HK-2 (cell line): ENCODE data around the gene CFAP74.
"Not testable (repeated sequence)": the region's sequence is repeated elsewhere in the genome, so short reads cannot be mapped to it uniquely, and the experiment has no call there.

ENCODE experiments used
- DNase-seq: peaks from one replicate; pipeline ENCODE4 v3.0.0-alpha.2; 2018; ENCODE audit not compliant: unreplicated experiment

The CFAP74 gene

DNA sequence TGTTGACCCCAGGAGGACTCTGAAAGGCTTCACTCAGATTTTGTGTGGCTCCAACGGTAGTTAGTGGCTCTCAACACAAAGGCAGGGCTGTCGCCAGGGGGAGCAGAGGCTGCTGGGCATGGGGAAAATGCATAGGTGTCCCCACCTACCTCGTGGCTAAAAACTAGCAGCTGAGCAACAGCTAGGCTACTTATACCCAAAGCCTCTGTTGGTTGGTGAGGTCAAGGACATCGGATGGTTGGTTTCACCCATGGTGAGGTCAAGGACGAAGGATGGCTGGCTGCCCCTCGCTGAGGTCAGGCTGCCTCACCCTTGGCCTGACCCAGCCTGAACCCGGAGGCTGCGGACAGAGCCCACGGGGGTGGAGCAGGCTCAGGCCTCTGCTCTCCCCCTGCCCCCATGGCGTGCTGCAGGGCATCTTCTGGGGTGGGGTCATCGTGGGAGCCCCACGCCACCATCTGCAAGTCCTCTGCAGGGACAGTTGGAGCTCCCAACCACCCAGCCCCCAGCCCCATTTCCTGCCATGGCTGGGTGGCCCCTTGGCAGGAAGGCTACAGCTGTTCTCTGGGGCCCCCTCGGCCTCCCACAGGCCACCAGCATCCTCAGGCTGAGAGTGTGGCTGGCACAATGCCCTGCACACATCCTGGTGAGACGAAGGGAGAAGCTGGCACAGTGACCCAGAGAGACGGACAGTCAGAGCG, 104.2 kb downstream of the CFAP74 start:
- DNase-seq = no peak

DNA sequence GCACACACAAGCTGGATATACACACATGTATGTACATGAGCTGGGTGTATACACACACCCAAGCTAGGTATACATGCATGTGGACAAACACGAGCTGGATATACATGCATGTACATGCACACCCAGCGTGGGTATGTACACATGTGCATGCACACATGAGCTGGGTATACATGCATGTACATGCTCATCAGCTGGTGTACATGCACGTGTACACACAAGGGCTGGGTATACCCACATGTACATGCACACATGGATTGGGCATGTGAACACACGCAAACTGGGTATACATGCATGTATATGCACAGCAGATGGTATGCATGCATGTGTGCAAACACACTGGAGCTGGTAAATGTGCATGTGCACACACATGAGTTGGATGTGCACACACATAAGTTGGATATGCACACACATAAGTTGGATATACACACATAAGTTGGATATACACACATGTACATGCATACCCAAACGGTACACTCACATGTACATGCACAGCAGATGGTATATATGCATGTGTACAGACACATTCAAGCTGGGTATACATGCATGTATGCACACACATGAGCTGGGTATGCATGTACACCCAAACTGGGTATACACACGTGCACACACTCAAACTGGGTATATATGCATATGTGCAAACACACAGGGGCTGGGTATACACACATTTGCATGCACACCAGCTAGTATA, 105.2 kb downstream of the CFAP74 start:
- no peak for DNase-seq

DNA sequence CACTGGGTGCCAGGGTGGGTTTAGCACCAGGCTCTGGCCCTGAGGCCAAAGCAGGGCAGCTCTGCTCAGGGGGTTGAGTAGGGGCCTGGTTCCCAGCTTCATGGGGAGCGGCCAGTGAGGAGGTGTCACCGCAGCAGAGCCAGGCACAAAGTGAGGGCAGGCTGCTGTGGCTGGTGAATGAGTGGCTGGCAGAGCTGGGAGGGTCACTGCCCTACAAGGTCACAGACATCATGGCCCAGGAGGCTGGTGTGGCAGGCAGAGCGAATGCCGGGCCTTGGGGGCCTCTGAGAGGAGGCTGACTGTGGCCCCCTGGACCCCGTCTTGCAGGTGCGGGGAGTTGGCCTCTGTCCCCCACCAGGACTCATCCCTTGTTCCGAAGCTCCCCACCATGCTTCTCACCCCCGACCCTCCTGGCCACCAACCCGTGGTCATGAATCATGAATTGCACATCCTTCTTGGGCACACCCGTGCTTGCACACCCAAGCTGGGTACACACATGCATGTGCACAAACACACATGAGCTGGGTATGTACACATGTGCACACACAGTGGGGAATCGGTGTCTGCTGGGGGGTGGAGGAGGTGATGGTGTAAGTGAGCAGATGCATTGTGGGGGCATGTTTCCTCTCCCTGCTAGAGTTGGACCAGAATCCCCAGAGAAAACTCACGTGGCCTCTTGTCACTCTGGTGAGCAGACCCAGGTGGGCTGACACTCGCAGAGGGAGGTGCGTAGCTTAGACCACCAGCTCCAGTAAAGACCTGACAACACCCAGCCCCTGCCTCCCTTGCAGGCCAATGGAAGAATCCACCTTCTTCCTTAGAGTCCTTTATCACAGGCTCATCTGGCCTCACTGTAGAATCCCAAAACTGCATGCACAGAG, 107.9 kb downstream of the CFAP74 start:
- DNase-seq = no peak

DNA sequence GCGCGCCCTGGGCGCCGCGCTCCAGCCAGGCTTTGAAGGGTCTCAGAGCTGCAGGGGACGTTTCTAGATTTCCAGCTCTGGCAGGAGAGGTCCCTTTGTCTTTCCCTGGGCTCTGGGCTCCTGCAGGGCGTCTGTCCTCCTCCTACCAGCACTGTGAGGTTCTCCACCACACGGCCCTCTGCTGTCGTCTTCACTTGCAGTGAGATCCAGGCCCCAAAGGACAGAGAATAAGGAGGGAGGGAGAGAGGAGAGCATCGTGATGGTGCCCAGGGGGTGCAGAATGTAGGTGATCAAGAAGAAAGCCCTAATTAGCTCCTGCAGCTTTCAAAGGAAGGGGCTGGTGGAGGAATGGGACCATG, 108.5 kb downstream of the CFAP74 start:
- DNase-seq = no peak

DNA sequence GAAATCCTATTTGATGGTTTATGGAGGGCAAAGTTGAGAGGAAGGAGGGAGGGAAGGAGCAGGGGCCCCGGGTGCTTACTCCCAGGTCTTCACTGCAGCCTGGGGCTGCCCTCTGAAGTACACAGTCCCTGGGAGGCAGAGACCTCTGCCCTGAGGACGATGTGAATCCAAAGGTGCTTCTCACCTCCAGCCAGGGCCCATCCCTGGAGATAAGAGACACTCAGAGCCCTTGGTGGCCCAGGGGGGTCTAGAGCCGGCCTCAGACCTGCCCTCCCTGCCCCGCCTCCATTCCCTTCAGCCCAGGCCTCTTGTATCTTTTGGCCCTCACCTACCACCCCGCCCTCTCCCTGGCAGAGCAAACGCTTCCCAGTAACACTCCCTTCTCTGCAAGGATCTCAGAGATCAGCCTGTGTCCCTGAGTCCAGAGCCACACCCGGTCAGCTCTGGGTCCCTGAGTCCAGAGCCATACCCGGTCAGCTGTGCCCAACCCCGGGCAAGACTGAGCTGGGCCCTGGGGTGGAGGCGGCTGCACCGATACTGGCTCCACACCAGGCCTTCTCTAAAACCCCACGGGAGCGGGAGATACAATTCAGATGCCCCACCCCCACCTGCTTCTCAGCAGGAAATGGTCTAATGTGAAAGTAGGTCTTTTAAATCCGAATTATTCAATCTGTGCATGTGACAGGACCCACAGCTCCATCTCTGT, 109.1 kb downstream of the CFAP74 start:
- no peak for DNase-seq

DNA sequence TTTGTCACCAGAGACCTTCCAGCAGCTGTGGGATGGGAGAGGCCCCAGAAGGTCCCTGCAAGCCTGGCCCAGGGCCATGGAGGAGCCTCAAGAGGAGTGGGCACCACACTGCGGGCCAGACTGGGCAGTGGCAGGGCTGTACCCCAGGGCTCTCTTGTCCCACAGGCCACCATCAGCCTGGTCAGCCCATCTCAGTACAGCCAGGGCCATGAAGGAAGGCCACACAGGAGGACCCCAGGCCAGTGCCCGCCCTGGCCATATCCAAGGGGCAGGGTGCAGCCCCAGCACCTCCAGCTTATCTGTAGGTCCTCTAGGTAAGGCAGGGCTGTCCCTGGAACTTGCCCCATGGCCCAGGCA, 109.6 kb downstream of the CFAP74 start:
- DNase-seq = no peak

DNA sequence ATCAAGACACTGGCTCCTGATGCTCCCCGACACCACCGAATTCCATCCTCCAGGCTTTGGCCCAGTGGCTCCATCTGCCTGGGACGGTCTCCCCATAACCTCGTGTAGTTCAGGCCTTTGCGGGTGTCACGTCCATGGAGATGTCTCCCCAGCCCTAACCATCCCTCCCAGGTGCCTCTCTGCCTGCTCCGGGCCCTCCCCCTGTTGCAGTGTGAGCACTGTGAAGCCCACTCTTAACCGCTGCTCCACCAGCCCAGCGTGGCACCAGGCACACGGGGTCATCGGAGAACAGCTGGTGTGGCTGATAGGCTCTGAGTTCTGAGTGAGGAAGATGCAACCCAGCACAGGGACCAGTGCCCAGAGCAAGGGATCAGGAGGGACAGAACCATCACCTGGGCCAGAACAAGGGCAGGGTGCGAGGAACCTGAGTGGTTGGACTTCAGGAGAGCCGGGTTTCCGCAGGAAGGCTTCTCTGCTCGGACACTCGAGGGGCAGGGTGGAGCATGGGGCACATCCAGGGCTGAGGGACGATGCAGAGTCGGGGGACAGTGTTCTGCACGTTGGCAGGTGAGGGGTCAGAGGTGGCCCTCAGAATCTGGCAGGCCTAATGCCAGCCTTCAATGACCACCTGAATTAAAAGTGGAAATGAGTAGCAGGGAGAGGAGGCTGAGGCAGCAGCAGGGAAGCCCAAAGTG, 110.1 kb downstream of the CFAP74 start:
- DNase-seq = no peak

DNA sequence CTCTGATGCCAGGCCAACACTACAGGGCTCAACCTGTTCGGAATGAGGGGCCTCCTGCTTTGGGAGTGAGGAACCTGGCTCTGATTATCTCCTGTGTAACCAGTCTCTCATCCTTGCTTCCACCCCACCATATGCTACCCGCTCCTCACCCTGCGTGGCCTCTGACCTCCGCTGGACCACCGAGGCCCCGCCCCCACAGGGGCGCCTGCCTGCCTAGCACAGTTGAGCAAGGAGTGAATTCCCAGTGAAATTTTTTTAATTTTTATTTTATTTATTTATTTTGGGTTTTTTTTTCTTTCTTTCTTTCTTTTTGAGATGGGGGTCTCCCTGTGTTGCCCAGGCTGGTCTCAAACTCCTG, 110.8 kb downstream of the CFAP74 start:
- DNase-seq = no peak

DNA sequence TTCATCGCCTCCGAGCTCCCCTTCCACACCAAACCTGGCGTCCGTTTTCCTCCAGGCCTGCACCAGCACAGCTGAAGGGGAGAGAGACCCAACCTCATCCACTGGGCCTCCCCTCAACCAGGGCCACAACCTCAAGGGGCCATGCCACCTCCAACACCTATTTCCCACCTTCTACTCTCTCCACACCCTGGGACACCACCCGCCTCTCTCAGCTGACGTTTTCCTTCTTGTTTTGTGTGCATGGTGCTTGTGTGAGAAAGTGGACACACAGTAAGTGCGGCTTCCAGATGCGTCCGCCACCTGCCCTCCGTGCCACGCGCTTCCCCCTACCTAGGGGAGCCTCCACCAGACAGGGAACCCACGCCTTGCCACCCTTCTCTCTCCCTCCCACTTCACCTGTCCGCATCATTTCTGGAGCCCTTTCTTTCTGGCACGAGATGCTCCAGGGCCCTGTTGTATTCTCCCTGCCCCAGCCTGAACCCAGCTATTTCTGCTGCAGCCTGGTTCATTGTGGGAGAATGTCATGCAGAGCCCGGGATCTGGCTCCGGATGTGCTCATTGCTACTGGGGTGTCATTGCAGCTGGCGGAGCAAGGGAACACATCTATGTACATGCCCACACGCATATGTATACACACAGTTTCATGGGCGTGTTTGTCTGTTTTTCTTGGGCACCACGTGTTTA, 111.4 kb downstream of the CFAP74 start:
- DNase-seq = no peak

DNA sequence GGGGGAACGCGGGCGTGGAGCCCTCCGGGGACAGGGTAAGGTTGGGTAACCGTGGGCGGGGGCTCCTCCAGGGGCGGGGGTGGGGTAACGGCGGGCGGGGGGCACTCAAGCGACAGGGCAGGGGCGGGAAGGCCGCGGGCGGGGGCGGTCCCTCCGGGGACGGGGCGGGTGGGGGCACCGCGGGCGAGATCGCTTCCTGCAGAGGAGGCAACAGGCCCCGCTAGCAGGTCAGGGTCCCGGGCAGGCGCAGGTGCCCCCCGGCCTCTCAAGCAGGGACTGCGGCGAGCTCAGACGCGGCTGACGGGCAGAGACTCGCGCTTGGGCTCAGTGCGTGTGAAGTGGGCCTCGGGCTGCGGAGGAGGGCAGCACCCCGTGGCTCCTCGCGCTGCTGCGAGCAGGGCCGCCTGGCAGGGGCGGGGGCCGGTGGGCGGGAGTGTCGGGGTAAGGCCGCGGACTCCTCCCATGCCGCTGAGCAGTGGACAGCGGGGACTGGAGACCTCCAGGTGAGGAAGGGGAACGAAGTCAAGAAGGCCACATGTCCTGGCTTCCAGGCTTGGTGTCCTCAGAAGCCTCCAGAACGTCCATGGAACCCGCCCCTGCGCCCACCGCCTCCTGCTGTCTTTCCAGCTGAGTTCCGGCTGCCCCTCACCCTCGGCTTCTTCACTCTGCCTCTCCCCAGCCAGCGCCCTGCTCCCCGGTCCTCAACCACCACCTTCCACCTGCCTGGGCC, 112.1 kb downstream of the CFAP74 start:
- DNase-seq = peak; percentile 81

DNA sequence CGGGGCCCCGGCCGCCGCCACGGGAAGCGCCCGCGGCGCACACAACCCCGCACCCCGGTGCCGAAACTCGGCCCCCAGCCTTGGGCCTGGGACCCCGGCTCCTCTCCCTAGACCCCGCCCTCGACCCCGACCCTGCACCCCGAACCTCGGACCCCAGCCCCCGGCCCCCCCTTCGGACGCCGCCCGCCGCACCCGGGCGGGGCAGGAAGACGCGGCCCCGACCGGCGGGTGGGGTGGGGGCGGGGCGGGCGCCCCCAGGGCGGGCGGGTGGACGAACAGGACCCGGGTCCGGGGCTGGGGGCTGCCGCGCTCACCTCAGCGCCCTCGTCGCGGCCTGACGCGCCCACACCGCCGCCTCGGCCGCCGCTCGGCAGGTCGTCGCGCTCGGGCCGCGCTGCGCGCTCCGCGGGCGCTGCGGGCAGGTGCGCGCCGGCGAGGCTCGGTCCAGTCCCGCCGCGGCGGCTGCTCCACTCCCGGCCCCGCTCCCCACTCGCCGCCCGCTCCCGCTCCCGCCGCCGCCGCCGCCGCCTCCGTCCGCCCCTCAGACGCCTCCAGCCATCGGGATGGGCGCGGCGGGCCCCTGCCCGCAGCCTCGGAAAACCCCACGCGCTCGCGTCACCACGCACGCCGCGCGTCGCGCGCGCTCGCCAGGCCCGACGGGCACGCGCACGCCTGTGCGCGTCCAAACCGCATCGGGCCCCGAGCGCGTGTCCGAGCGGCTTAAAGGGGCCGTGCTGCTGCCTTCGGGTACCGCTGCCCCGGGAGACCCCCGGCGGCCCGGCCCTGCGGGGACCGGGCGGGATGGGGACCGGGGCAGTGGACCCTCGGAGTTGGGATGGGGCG, 112.9 kb downstream of the CFAP74 start, which contains the start of gene GNB1:
Gene GNB1 (minus strand): TSS at position 582 of the 843 bp plus-strand sequence. CDS start 65,634 bp downstream, outside the sequence.
- DNase-seq = peak; percentile 90

DNA sequence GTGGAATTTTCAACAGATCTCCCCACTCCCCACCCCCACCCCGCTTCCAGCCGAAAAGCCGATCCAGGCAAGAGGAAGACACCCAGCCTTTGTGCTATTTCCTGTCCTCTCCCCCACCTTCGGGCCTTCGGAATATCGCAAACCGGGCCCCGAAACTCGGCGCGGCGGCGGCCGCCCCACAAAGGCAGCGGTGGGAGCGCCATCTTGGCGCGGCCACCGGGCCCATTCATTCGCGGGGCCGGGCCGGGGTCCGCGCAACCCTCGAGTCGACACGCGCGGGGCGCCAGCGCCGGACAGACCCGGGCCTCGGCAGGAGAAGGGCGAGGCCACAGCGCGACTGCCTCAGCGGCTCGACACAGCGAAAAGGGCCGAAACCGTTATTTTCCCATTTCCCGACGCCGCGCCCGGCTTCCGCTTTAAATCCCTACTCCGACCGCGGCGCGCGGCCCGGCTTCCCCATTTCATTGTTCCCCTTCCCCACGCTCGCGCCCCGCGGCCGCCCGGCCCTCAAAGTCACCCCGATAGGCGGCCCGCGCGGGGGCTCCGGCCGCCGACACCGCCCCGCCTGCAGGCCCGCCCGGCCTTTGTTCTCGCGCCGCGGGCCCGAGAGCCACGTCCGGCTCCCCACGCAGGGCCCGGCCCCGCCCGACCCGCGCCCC, 113.6 kb downstream of the CFAP74 start:
- peak; percentile 57 for DNase-seq

DNA sequence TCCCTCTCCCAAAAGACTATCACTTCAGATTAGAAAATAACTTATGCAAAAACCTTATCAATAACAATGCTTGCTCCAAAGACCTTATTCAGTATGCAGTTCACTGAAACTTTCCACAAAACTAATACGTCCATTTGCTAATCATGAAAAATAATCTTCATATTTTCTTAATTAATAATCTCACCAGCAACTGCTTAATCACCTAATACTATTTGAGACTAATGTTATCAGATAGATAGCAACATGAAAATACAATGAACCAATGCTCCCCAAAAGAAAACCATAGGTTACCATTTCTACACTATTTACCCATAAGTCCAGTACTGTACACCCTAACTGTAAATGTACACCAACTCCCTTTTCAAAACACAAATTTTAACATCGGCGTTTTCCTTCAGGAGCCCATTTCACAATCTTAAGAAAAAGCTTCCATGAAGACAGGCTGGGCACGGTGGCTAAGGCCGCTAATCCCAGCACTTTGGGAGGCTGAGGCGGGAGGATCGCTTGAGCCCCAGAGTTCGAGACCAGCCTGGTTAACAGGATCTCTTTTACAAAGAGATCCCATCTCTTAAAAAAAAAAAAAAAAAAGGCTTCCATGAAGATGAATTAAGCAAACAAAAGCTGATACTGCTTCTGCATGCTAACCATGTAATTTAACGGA, 114.4 kb downstream of the CFAP74 start:
- no peak for DNase-seq

DNA sequence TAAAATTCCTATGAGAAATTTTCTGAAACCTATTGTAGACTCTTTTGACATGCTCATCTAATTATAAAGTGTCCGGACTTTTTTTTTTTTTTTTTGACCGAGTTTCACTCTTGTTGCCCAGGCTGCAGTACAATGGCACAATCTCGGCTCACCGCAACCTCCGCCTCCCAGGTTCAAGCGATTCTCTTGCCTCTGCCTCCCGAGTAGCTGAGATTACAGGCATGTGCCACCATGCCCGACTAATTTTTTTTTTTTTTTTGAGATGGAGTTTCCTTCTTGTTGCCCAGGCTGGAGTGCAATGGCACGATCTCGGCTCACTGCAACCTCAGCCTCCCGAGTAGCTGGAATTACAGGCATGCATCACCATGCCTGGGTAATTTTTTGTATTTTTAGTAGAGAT, 119.7 kb downstream of the CFAP74 start:
- not testable (repeated sequence) for DNase-seq

DNA sequence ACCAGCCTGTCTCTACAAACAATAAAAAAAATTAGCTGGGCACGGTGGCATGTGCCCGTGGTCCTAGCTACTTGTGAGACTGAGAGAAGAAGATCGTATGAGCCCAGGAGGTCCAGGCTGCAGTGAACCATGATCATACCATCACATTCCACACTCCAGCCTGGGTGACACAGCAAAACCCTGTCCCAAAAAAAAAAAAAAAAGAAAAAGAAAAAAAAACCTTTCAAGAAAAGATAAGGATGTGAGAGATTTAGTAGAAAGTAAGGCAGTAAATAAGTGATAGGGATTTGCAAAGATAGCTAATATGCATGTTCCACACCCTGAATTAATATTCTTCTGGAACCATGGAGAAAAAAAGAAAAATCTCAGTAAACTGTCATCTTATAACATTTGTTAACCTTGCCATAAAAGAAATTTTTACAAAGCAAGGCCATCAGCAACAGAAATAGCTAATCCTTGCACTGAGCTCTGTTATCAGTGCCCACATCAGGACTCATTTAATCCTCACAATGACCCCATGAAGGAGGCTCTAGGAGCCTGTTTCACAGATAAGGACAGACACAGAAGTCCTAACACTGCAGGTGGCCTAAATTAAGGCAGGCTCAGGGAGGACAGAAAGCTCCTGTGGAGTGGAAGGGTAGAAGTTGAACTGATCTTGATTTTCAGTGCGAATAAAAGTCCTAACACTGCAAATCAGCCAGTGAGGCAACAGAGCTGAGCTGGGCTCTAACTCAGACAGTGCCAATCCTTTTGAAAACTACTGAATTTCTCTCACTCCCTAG, 120.3 kb downstream of the CFAP74 start:
- no peak for DNase-seq

DNA sequence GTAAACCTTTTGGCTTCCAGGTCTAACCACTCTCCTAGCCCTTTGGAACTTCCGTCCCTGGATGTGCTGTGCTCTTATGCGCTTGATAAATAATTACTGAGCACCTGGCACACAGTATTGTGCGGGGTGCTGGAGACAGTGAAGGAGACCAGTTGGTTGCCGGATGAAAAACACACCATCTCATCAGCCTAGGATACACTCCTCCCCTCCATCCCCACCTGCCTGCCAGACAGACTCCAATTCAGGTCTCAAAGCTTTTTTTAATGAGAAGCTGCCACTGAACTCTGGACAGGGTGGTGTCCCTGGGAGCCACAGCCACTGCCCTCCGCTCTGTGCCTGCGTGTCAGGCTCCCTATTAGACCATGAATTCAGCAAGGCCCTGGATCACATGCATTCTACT, 121.9 kb downstream of the CFAP74 start:
- DNase-seq = no peak

DNA sequence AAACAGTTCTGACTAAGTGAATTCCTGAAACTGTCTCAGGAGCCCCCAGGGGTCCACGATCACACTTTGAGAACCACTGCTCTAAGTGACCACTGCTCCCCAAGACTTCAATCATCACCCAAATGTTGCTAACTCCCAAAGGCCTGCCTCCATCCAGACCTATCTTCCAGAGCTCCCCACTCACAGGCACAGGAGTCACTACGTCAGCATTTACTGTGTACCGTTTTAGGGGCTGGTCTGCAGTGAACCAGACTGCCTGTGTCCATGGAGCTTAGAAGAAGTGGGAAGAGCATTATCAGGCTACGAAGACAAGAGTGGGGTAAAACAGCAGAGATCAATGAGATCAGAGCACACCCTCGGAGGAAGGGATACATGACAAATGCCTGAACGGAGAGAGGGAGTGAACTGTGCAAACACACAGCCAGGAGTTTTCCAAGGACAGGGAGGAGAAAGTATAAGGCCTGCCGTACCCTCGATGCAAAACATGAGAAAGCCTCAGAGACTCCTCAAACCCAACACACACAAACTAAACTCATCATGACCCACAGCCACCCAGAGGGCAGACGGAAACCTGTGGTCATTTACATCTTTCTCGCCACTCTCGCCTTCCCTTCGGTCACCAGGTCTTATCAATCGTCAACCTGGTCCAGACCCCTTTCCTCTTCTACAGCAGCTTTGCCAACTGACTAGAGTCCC, 122.8 kb downstream of the CFAP74 start:
- no peak for DNase-seq
